HG02852 (cell line): ENCODE results near the gene ALG3.

Source experiments
- ATAC-seq: cut with Tn5 transposase; IDR thresholded peaks from one replicate; pipeline ENCODE4 v1.9.1; 2021; ENCODE audit warnings: mild to moderate bottlenecking, moderate library complexity; ENCODE audit not compliant: unreplicated experiment

The ALG3 gene

DNA sequence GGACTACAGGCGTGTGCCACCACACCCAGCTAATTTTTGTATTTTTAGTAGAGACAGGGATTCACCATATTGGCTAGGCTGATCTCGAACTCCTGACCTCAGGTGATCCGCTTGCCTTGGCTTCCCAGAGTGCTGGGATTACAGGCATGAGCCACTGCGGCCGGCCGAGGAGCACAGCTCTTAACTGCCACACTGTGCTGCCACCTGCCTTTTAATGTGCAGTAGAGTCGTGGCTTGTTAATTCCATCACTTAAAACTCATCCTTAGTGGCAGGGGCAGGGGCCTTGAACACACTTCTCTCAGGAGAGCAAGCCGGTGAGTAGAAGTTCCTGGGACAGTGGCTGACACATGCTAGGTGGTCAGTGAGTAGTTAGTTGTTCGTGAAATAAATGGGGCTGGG lies 50.3 kb downstream of the ALG3 start:
- ATAC-seq: no peak

- ATAC-seq: no peak
Observed at GRCh38 chr3:184196536-184196935, 52.2 kb downstream of the ALG3 start.

- ATAC-seq: no peak
Observed at GRCh38 chr3:184193991-184194539, 54.7 kb downstream of the ALG3 start.

DNA sequence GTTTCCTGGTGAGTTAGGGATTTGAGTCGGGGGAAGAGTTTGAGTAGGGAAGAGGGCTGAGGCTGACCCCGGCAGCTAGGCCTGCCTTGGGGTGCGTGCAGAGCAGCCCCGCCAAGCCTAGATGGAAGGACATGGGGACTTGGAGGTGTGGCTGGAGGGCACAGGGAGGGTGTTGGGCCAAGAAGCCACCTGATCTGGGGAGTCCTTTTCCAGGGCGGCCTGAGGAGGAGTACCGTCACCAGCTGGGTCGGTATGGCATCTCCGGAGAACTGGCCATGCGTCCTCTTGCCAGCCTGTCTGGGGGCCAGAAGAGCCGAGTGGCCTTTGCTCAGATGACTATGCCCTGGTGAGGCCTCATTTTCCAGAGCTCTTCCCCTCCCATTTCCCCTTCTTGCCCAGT lies 55.9 kb downstream of the ALG3 start:
- ATAC-seq: no peak
